Measurements from ENCODE around the gene SERPINA7. TPM values are rescaled to one million over a fixed set of nuclear protein-coding genes. Genes with fewer than 3 reads are reported as not detected.
"Not testable (repeated sequence)": the region's sequence is repeated elsewhere in the genome, so short reads cannot be mapped to it uniquely, and the experiment has no call there.

Gene SERPINA7
- total RNA-seq: not detected
- long read RNA-seq: 0 reads

- DNase-seq (no peak), ATAC-seq (no peak)
- intact Hi-C loops (cut with micrococcal nuclease): no loop called here
These were observed at the start of gene SERPINA7 for GRCh38 chrX:106038625-106039024. SERPINA7 (minus strand) TSS chrX:106038727; CDS start chrX:106037058, 1,669 bp downstream.

GRCh38 chrX:106069048-106069447, 30.5 kb upstream of the SERPINA7 start:
- DNase-seq (no peak), ATAC-seq (no peak)
- intact Hi-C loops (cut with micrococcal nuclease): no loop called here

GRCh38 chrX:106050054-106050453, 11.5 kb upstream of the SERPINA7 start:
- intact Hi-C loops (cut with micrococcal nuclease): no loop called here
- DNase-seq (no peak), ATAC-seq (no peak)

- DNase-seq: no peak
- intact Hi-C loops (cut with micrococcal nuclease): no loop called here
- ATAC-seq: no peak
These were observed 3.8 kb upstream of the SERPINA7 start for GRCh38 chrX:106042296-106042695.

GRCh38 chrX:106040861-106041260, 2.3 kb upstream of the SERPINA7 start:
- intact Hi-C loops (cut with micrococcal nuclease): no loop called here
- ATAC-seq: no peak
- DNase-seq: no peak

- DNase-seq: no peak
- no peak for ATAC-seq
- intact Hi-C loops (cut with micrococcal nuclease): no loop called here
These were observed 1.4 kb upstream of the SERPINA7 start for GRCh38 chrX:106039920-106040319.

GRCh38 chrX:106037835-106038473, 573 bp downstream of the SERPINA7 start:
- ATAC-seq (no peak), DNase-seq (no peak)
- intact Hi-C loops (cut with micrococcal nuclease): no loop called here

GRCh38 chrX:106036716-106037115, 1.8 kb downstream of the SERPINA7 start:
- ATAC-seq: no peak
- intact Hi-C loops (cut with micrococcal nuclease): no loop called here
- no peak for DNase-seq

- intact Hi-C loops (cut with micrococcal nuclease): no loop called here
- no peak for ATAC-seq
- DNase-seq: no peak
These were observed 3.5 kb downstream of the SERPINA7 start for GRCh38 chrX:106035064-106035463.

GRCh38 chrX:106023947-106024346, 14.6 kb downstream of the SERPINA7 start:
- intact Hi-C loops (cut with micrococcal nuclease): no loop called here
- DNase-seq: no peak
- no peak for ATAC-seq

- intact Hi-C loops (cut with micrococcal nuclease): no loop called here
- ATAC-seq (no peak), DNase-seq (no peak)
These were observed 16.3 kb downstream of the SERPINA7 start for GRCh38 chrX:106022238-106022637.

GRCh38 chrX:106014119-106014775, 24.3 kb downstream of the SERPINA7 start:
- intact Hi-C loops (cut with micrococcal nuclease): no loop called here

GRCh38 chrX:106009145-106009544, 29.4 kb downstream of the SERPINA7 start:
- intact Hi-C loops (cut with micrococcal nuclease): no loop called here
- ATAC-seq (no peak), DNase-seq (no peak)

More at GRCh38 chrX:106014119-106014775, 24.3 kb downstream of the SERPINA7 start:
- no peak for ATAC-seq
- DNase-seq: no peak

- ATAC-seq (no peak), DNase-seq (no peak)
- intact Hi-C loops (cut with micrococcal nuclease): no loop called here
These were observed 30.7 kb downstream of the SERPINA7 start for GRCh38 chrX:106007815-106008214.

- DNase-seq (no peak), ATAC-seq (no peak)
- intact Hi-C loops (cut with micrococcal nuclease): no loop called here
These were observed 32.8 kb downstream of the SERPINA7 start for GRCh38 chrX:106005684-106006083.

GRCh38 chrX:106000609-106001008, 37.9 kb downstream of the SERPINA7 start:
- ATAC-seq; DNase-seq; intact Hi-C loops (cut with micrococcal nuclease): not testable (repeated sequence)

GRCh38 chrX:106000203-106000602, 38.3 kb downstream of the SERPINA7 start:
- intact Hi-C loops (cut with micrococcal nuclease): no loop called here
- ATAC-seq: no peak
- no peak for DNase-seq

- ATAC-seq (no peak), DNase-seq (no peak)
- intact Hi-C loops (cut with micrococcal nuclease): no loop called here
These were observed 39.2 kb downstream of the SERPINA7 start for GRCh38 chrX:105999294-105999693.

- intact Hi-C loops (cut with micrococcal nuclease); DNase-seq; ATAC-seq: not testable (repeated sequence)
These were observed 50.0 kb downstream of the SERPINA7 start for GRCh38 chrX:105988487-105988886.

Data from left ventricle myocardium superior (tissue), 1 donor.